AML-193 (cell line): Measurements from ENCODE around the gene ULK2.
A peak's percentile ranks its signal among the peaks of the same experiment; 100 is the strongest.
"Not testable (repeated sequence)": the region's sequence is repeated elsewhere in the genome, so short reads cannot be mapped to it uniquely, and the experiment has no call there.

ENCODE experiments used
- DNase-seq, 2 experiments: peaks; one replicate each; lab custom pipeline; 2025; lab: John Stamatoyannopoulos, UW

ULK2 gene

GRCh38 chr17:19867329-19868078, at the start of gene ULK2:
TSS of gene ULK2 (minus strand) at chr17:19867936. CDS start at chr17:19867417, 519 bp downstream.
- no peak for DNase-seq

- no peak for DNase-seq
Observed at GRCh38 chr17:19915245-19915978, 47.7 kb upstream of the ULK2 start.

- no peak for DNase-seq
Observed at GRCh38 chr17:19911033-19911432, 43.3 kb upstream of the ULK2 start.

- no peak for DNase-seq
Observed at GRCh38 chr17:19909139-19909538, 41.4 kb upstream of the ULK2 start.

- DNase-seq, result no peak
Observed at GRCh38 chr17:19905502-19905901, 37.8 kb upstream of the ULK2 start.

GRCh38 chr17:19904924-19905323, 37.2 kb upstream of the ULK2 start:
- no peak for DNase-seq

- no peak for DNase-seq
Observed at GRCh38 chr17:19904412-19904811, 36.7 kb upstream of the ULK2 start.

GRCh38 chr17:19900809-19901208, 33.1 kb upstream of the ULK2 start:
- no peak for DNase-seq

- DNase-seq, result no peak
Observed at GRCh38 chr17:19897903-19898302, 30.2 kb upstream of the ULK2 start.

GRCh38 chr17:19897090-19897837, 29.5 kb upstream of the ULK2 start:
- DNase-seq, result no peak

GRCh38 chr17:19896679-19897078, 28.9 kb upstream of the ULK2 start:
- DNase-seq, result no peak

GRCh38 chr17:19890554-19890953, 22.8 kb upstream of the ULK2 start:
- not testable (repeated sequence) for DNase-seq

- not testable (repeated sequence) for DNase-seq
Observed at GRCh38 chr17:19890001-19890400, 22.3 kb upstream of the ULK2 start.

- DNase-seq, result no peak
Observed at GRCh38 chr17:19886116-19886515, 18.4 kb upstream of the ULK2 start.

- no peak for DNase-seq
Observed at GRCh38 chr17:19883537-19884215, 15.9 kb upstream of the ULK2 start.

GRCh38 chr17:19880393-19880792, 12.7 kb upstream of the ULK2 start:
- DNase-seq, result no peak

GRCh38 chr17:19877364-19877945, 9.7 kb upstream of the ULK2 start:
- DNase-seq, result no peak

- DNase-seq, result peak; percentile 87 to 91
Observed at GRCh38 chr17:19876529-19877161, 8.9 kb upstream of the ULK2 start.

- no peak for DNase-seq
Observed at GRCh38 chr17:19874256-19874655, 6.5 kb upstream of the ULK2 start.

- DNase-seq, result no peak
Observed at GRCh38 chr17:19873346-19873745, 5.6 kb upstream of the ULK2 start.

GRCh38 chr17:19868079-19868395, 301 bp upstream of the ULK2 start:
- no peak for DNase-seq

GRCh38 chr17:19867079-19867328, 732 bp downstream of the ULK2 start:
- DNase-seq, result no peak
